MCF 10A (cell line): Measurements from ENCODE around the gene TMEM132D. TPM values are rescaled to one million over a fixed set of nuclear protein-coding genes. Genes with fewer than 3 reads are reported as not detected.

Experiments
- BruUV-seq: library from RNA; stranded (reverse); fragments of 400-500 nt; replicated peaks from 2 replicates; lab custom pipeline; 2021; lab: Mats Ljungman, UMichigan
- CTCF ChIA-PET: fragments of 300-600 bp; sonication (Branson Sonifier 250); formaldehyde crosslinking; extraction: SDS; loops from one replicate; lab custom pipeline; 2021; ENCODE audit warnings: antibody characterized with exemption, inconsistent platforms; lab: Yijun Ruan, JAX
- POLR2A ChIA-PET: fragments of 300-600, 350-650 bp; sonication (Branson Sonifier 250); formaldehyde crosslinking; extraction: SDS; loops from one replicate; lab custom pipeline; 2020; ENCODE audit warnings: antibody characterized with exemption, inconsistent platforms; lab: Yijun Ruan, JAX
- DNase-seq: peaks from one replicate; pipeline ENCODE4 v3.0.0-alpha.2; 2018; ENCODE audit not compliant: unreplicated experiment
- H3K27ac Mint-ChIP-seq: one replicate; pipeline ENCODE4 v1.8.0; 2022; ENCODE audit warnings: mild to moderate bottlenecking, low read depth, mixed read lengths; ENCODE audit not compliant: unreplicated experiment
- H3K27me3 Mint-ChIP-seq: one replicate; pipeline ENCODE4 v1.8.0; 2022; ENCODE audit warnings: mixed read lengths; ENCODE audit not compliant: insufficient read depth, unreplicated experiment
- H3K36me3 Mint-ChIP-seq: one replicate; pipeline ENCODE4 v1.8.0; 2022; ENCODE audit warnings: mild to moderate bottlenecking, moderate library complexity, mixed read lengths; ENCODE audit not compliant: insufficient read depth, unreplicated experiment
- H3K4me1 Mint-ChIP-seq: one replicate; pipeline ENCODE4 v1.8.0; 2022; ENCODE audit warnings: mixed read lengths; ENCODE audit not compliant: insufficient read depth, unreplicated experiment
- H3K4me3 Mint-ChIP-seq: one replicate; pipeline ENCODE4 v1.8.0; 2022; ENCODE audit warnings: mild to moderate bottlenecking, moderate library complexity, mixed read lengths; ENCODE audit not compliant: unreplicated experiment
- H3K9me3 Mint-ChIP-seq: one replicate; pipeline ENCODE4 v1.8.0; 2022; ENCODE audit warnings: mixed read lengths; ENCODE audit not compliant: unreplicated experiment
- intact Hi-C: fragments of 100-400 bp; cut with micrococcal nuclease; formaldehyde crosslinking; loops from 2 replicates; pipeline ENCODE4 v1.14.1; 2022
- total RNA-seq: library from RNA; stranded (reverse); gene quantifications from 2 replicates; pipeline ENCODE4 v1.2.3, GENCODE V29; 2022
- TF ChIP-seq, protein P1 (sequence below): fragments of 200-600 bp; IDR thresholded peaks from one replicate; pipeline ENCODE4 v1.8.0; 2022; ENCODE audit warnings: antibody characterized with exemption, mild to moderate bottlenecking; ENCODE audit not compliant: unreplicated experiment

Gene TMEM132D
- total RNA-seq, 1 experiment from 2014 or later = not detected

DNA sequence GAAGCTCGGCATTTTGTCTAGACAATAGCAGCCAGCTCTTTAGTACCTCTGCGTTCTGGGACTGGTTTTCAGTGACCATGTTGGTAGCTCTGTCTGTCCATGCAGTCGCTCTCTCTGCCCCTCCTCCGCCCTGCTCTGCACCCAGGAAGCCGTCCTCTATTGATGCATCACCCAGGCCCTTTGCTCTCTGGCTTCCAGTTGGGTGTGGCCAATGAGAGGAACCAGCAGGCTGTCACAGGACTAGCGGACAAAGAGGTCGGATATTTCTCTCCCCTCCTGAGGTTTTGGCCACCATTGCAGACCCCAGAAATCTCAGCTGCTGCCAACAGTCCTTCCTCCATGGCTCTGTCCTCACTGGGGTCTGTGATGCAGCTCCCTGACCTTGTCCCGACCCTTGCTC lies 180.6 kb downstream of the TMEM132D start:
- no peaks in the 10 kb centered on the region for H3K36me3 Mint-ChIP-seq
- POLR2A ChIA-PET = no interaction called here
- BruUV-seq = no TSS peak
- DNase-seq = no peak
- TF ChIP-seq, protein P1, sequence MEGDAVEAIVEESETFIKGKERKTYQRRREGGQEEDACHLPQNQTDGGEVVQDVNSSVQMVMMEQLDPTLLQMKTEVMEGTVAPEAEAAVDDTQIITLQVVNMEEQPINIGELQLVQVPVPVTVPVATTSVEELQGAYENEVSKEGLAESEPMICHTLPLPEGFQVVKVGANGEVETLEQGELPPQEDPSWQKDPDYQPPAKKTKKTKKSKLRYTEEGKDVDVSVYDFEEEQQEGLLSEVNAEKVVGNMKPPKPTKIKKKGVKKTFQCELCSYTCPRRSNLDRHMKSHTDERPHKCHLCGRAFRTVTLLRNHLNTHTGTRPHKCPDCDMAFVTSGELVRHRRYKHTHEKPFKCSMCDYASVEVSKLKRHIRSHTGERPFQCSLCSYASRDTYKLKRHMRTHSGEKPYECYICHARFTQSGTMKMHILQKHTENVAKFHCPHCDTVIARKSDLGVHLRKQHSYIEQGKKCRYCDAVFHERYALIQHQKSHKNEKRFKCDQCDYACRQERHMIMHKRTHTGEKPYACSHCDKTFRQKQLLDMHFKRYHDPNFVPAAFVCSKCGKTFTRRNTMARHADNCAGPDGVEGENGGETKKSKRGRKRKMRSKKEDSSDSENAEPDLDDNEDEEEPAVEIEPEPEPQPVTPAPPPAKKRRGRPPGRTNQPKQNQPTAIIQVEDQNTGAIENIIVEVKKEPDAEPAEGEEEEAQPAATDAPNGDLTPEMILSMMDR = no peak
- H3K4me3 Mint-ChIP-seq = no peak overlapping the region
- H3K9me3 Mint-ChIP-seq = peaks cover 31% of the 10 kb centered on the region
- no peaks in the 10 kb centered on the region for H3K27me3 Mint-ChIP-seq
- CTCF ChIA-PET = interaction anchor here (0.7 kb wide), 1 partner anchor 288 kb away, joined by 3 read pairs; no protein-coding TSS in a partner anchor
- no peaks in the 10 kb centered on the region for H3K4me1 Mint-ChIP-seq
- intact Hi-C loops = no loop called here
- no peak overlapping the region for H3K27ac Mint-ChIP-seq

DNA sequence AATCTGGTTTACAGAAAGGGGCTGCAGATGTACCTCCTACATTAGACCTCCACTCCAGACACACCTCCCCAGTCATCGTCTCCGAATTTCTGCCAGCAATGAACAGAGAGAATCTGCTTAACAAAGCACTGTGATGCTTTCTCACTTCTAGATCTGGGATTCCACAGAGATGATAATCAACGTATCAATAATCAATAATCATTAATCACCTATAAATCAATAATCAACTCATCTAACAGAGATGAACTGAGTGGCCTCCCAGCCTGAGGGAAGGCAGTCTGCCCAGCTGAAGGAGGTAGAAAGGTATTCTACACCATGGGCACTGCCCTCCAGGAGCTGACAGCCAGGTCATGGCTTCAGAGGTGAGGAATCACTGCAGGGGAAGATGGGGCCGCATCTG lies 183.2 kb downstream of the TMEM132D start:
- no peaks in the 10 kb centered on the region for H3K4me1 Mint-ChIP-seq
- no TSS peak for BruUV-seq
- no peak overlapping the region for H3K27ac Mint-ChIP-seq
- intact Hi-C loops = no loop called here
- ChIA-PET CTCF (interaction anchor here (0.5 to 1.1 kb wide), 2 partner anchors 104 to 596 kb away, joined by 4 read pairs; no protein-coding TSS in a partner anchor), POLR2A (no interaction called here)
- TF ChIP-seq, protein P1 = no peak
- H3K36me3 Mint-ChIP-seq = no peaks in the 10 kb centered on the region
- no peaks in the 10 kb centered on the region for H3K27me3 Mint-ChIP-seq
- H3K9me3 Mint-ChIP-seq = peaks cover 13% of the 10 kb centered on the region
- no peak for DNase-seq
- H3K4me3 Mint-ChIP-seq = no peak overlapping the region

DNA sequence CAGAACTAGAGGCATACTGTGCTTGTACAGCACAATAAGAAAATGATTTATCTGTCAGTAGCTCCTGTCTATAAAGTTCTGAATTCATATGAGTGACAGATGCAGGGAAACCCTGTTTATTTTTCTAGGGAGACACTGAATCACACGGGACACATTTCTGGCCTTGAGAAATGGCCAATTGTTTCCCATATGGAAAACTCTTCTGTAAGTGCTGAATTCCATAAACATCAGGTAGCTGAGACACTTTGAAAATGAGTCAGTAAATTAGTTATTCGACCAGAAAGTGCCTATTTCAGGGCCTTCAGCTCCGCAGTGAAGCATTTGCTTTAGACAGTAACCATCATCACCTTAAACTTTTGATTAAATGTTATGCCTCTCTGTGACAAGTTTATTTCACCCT lies 184.4 kb downstream of the TMEM132D start:
- POLR2A ChIA-PET = interaction anchor here (0.8 kb wide), 1 partner anchor 158 kb away, joined by 3 read pairs; no protein-coding TSS in a partner anchor
- CTCF ChIA-PET = interaction anchor here (0.7 to 1.1 kb wide), 2 partner anchors 221 to 595 kb away, joined by 3 to 4 read pairs; no protein-coding TSS in a partner anchor
- H3K4me1 Mint-ChIP-seq = no peaks in the 10 kb centered on the region
- no peak overlapping the region for H3K4me3 Mint-ChIP-seq
- intact Hi-C loops = no loop called here
- peak; percentile 28 for DNase-seq
- no peaks in the 10 kb centered on the region for H3K27me3 Mint-ChIP-seq
- no TSS peak for BruUV-seq
- no peaks in the 10 kb centered on the region for H3K36me3 Mint-ChIP-seq
- H3K9me3 Mint-ChIP-seq = peaks cover 12% of the 10 kb centered on the region
- H3K27ac Mint-ChIP-seq = no peak overlapping the region
- TF ChIP-seq, protein P1 = no peak

DNA sequence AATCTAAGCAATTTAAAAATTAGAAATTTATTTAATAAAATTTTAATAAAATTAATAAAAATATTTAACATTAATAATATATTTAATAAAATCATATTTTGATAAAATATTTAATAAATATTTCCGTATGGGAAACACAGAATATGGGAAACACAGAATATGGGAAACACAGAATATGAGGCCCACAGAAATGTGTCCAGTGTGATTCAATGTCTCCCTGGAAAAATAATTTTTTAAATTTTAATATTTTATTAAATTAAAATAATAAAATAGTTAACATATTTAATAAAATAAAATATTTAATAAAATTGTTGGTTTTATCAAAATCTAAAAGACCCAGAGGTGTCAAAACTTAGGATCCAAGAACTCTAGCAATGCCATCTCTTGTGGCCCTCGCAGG lies 186.4 kb downstream of the TMEM132D start:
- CTCF ChIA-PET = no interaction called here
- Mint-ChIP-seq H3K27me3 (no peaks in the 10 kb centered on the region), H3K36me3 (no peaks in the 10 kb centered on the region), H3K4me1 (no peaks in the 10 kb centered on the region), H3K4me3 (no peak overlapping the region), H3K27ac (no peak overlapping the region), H3K9me3 (no peaks in the 10 kb centered on the region)
- TF ChIP-seq, protein P1 = no peak
- no peak for DNase-seq
- BruUV-seq = no TSS peak
- intact Hi-C loops = no loop called here
- POLR2A ChIA-PET = no interaction called here
